OCI-LY7 (cell line): ENCODE results near the gene MRPL44.

Source experiments
- CTCF ChIP-seq: fragments of 200-600 bp; sonication (generic); conservative IDR thresholded peaks from 2 replicates; pipeline ENCODE4 v1.5.1; 2014; ENCODE audit warnings: mild to moderate bottlenecking, antibody characterized with exemption, low read length, moderate library complexity, mixed read lengths
- EZH2phosphoT487 ChIP-seq: fragments of 200-600 bp; sonication (generic); IDR thresholded peaks from 2 replicates; pipeline ENCODE4 v1.6.1; 2018; ENCODE audit warnings: low read depth, borderline replicate concordance, mild to moderate bottlenecking, mixed run types, antibody characterized with exemption, low read length, moderate library complexity, mixed read lengths

GRCh38 chr2:223908304-223908998, 48.8 kb upstream of the MRPL44 start:
- TF ChIP-seq CTCF (no peak), EZH2phosphoT487 (no peak)
